Stimulated activated naive CD4-positive, alpha-beta T cell (primary cell): ENCODE results near the gene ZNF554.
"Not testable (repeated sequence)": the region's sequence is repeated elsewhere in the genome, so short reads cannot be mapped to it uniquely, and the experiment has no call there.

Experiments used
- DNase-seq, 6 experiments: peaks; one replicate each; lab custom pipeline; 2025; lab: John Stamatoyannopoulos, UW

Gene ZNF554

GRCh38 chr19:2807379-2808128 lies 12.1 kb upstream of the ZNF554 start:
- DNase-seq = no peak

GRCh38 chr19:2808129-2808941 lies 11.3 kb upstream of the ZNF554 start:
- DNase-seq = no peak

GRCh38 chr19:2809387-2810140 lies 10.1 kb upstream of the ZNF554 start:
- DNase-seq = no peak

GRCh38 chr19:2810141-2811091 lies 9.3 kb upstream of the ZNF554 start:
- no peak for DNase-seq

- no peak for DNase-seq
Measured at GRCh38 chr19:2811221-2811722, 8.4 kb upstream of the ZNF554 start.

- DNase-seq = no peak
Measured at GRCh38 chr19:2811735-2812413, 7.8 kb upstream of the ZNF554 start.

GRCh38 chr19:2812414-2813234 lies 7.0 kb upstream of the ZNF554 start:
- no peak for DNase-seq

GRCh38 chr19:2813235-2814160 lies 6.2 kb upstream of the ZNF554 start:
- DNase-seq = no peak

GRCh38 chr19:2814426-2814825 lies 5.2 kb upstream of the ZNF554 start:
- no peak for DNase-seq

- no peak for DNase-seq
Measured at GRCh38 chr19:2815191-2815614, 4.5 kb upstream of the ZNF554 start.

- no peak for DNase-seq
Measured at GRCh38 chr19:2815923-2816322, 3.7 kb upstream of the ZNF554 start.

- no peak for DNase-seq
Measured at GRCh38 chr19:2816641-2817040, 3.0 kb upstream of the ZNF554 start.

GRCh38 chr19:2817237-2817829 lies 2.3 kb upstream of the ZNF554 start:
- not testable (repeated sequence) for DNase-seq

GRCh38 chr19:2820112-2820702 lies 539 bp downstream of the ZNF554 start:
- DNase-seq = peak in 1 of 6 experiments; percentile 32

GRCh38 chr19:2822846-2823245 lies 3.2 kb downstream of the ZNF554 start:
- no peak for DNase-seq

- no peak for DNase-seq
Measured at GRCh38 chr19:2823646-2824045, 4.0 kb downstream of the ZNF554 start.

- DNase-seq = no peak
Measured at GRCh38 chr19:2824129-2824528, 4.5 kb downstream of the ZNF554 start.

- DNase-seq = no peak
Measured at GRCh38 chr19:2827022-2827421, 7.4 kb downstream of the ZNF554 start.
